Measurements from ENCODE around the gene NAGPA.

NAGPA gene

GRCh38 chr16:5062790-5063765, 29.3 kb upstream of the NAGPA start:
- TF ChIP-seq CTCF (IDR thresholded peaks at IDR 0.05), result no peak
- DNase-seq, result no peak
- no peaks in the 10 kb centered on the region for H3K9me3 Mint-ChIP-seq
- H3K27me3 Mint-ChIP-seq (ENCODE audit: low read depth, poor library complexity), result peaks cover 9% of the 10 kb centered on the region
- no peak overlapping the region for H3K4me3 Mint-ChIP-seq
- H3K27ac Mint-ChIP-seq, result no peak overlapping the region
- H3K36me3 Mint-ChIP-seq (ENCODE audit: low read depth), result no peaks in the 10 kb centered on the region
- peaks cover 32% of the 10 kb centered on the region for H3K4me1 Mint-ChIP-seq

- no peak for TF ChIP-seq CTCF (IDR thresholded peaks at IDR 0.05)
- no peak for DNase-seq
- H3K9me3 Mint-ChIP-seq, result no peaks in the 10 kb centered on the region
- H3K27ac Mint-ChIP-seq, result no peak overlapping the region
- no peaks in the 10 kb centered on the region for H3K36me3 Mint-ChIP-seq (ENCODE audit: low read depth)
- no peak overlapping the region for H3K4me3 Mint-ChIP-seq
- H3K27me3 Mint-ChIP-seq (ENCODE audit: low read depth, poor library complexity), result peaks cover 6% of the 10 kb centered on the region
- H3K4me1 Mint-ChIP-seq, result peaks cover 32% of the 10 kb centered on the region
These were observed 28.3 kb upstream of the NAGPA start for GRCh38 chr16:5062051-5062450.

- Mint-ChIP-seq H3K9me3 (no peaks in the 10 kb centered on the region), H3K4me3 (no peak overlapping the region), H3K4me1 (peaks cover 27% of the 10 kb centered on the region), H3K27ac (no peak overlapping the region), H3K27me3 (ENCODE audit: low read depth, poor library complexity) (peaks cover 3% of the 10 kb centered on the region), H3K36me3 (ENCODE audit: low read depth) (no peaks in the 10 kb centered on the region)
- no peak for DNase-seq
- TF ChIP-seq CTCF (IDR thresholded peaks at IDR 0.05), result no peak
These were observed 26.4 kb upstream of the NAGPA start for GRCh38 chr16:5060073-5060641.

GRCh38 chr16:5059386-5060072, 25.8 kb upstream of the NAGPA start:
- Mint-ChIP-seq H3K4me3 (no peak overlapping the region), H3K4me1 (peaks cover 24% of the 10 kb centered on the region), H3K9me3 (no peaks in the 10 kb centered on the region), H3K36me3 (ENCODE audit: low read depth) (no peaks in the 10 kb centered on the region), H3K27ac (no peak overlapping the region), H3K27me3 (ENCODE audit: low read depth, poor library complexity) (peaks cover 3% of the 10 kb centered on the region)
- TF ChIP-seq CTCF (IDR thresholded peaks at IDR 0.05), result no peak
- no peak for DNase-seq

GRCh38 chr16:5058476-5058875, 24.7 kb upstream of the NAGPA start:
- DNase-seq, result peak; percentile 33
- Mint-ChIP-seq H3K27me3 (ENCODE audit: low read depth, poor library complexity) (peaks cover 3% of the 10 kb centered on the region), H3K27ac (no peak overlapping the region), H3K36me3 (ENCODE audit: low read depth) (no peaks in the 10 kb centered on the region), H3K9me3 (no peaks in the 10 kb centered on the region), H3K4me1 (peaks cover 21% of the 10 kb centered on the region), H3K4me3 (no peak overlapping the region)
- TF ChIP-seq CTCF (IDR thresholded peaks at IDR 0.05), result no peak

Measured in nephron progenitor cell (in vitro differentiated cells).